Cardiac muscle cell (in vitro differentiated cells and primary cell): ENCODE measurements around the gene DLX6. TPM values are rescaled to one million over a fixed set of nuclear protein-coding genes. Genes with fewer than 3 reads are reported as not detected.

ENCODE experiments used
- DNase-seq, 2 donors: peaks; one replicate each; pipeline versions ENCODE4 v3.0.0 to v3.0.0-alpha.2; 2010 to 2017; ENCODE audit warnings: low read depth in 1 of 2, low spot score in 1 of 2
- H3K27ac ChIP-seq: fragments of 200-600 bp; sonication (generic); 2 replicates; pipeline ENCODE4 v1.5.1; 2016
- H3K27me3 ChIP-seq: fragments of 200-600 bp; sonication (generic); 2 replicates; pipeline ENCODE4 v1.6.0; 2016; ENCODE audit warnings: control low read depth
- H3K36me3 ChIP-seq: fragments of 200-600 bp; sonication (generic); 2 replicates; pipeline ENCODE4 v1.5.1; 2016; ENCODE audit warnings: control low read depth
- H3K4me1 ChIP-seq: fragments of 200-600 bp; sonication (generic); 2 replicates; pipeline ENCODE4 v1.8.1; 2017; ENCODE audit warnings: low read depth, mild to moderate bottlenecking, mixed run types
- H3K4me3 ChIP-seq: fragments of 200-600 bp; sonication (generic); 2 replicates; pipeline ENCODE4 v1.5.1; 2016; ENCODE audit warnings: mild to moderate bottlenecking
- H3K9me3 ChIP-seq: fragments of 200-600 bp; sonication (generic); 2 replicates; pipeline ENCODE4 v1.5.1; 2017; ENCODE audit warnings: low read depth, mild to moderate bottlenecking, control low read depth
- CTCF ChIP-seq: IDR thresholded peaks from 2 replicates; pipeline ENCODE4 v1.5.1; 2012; ENCODE audit warnings: low read depth, mild to moderate bottlenecking, low read length
- polyA plus RNA-seq: library from polyadenylated mRNA; unstranded; fragments of >200 nt; fragmentation: Nextera tagmentation; extraction: Ambion mirVana; gene quantifications from 2 replicates; pipeline ENCODE4 v1.2.1, GENCODE V29; 2016
- total RNA-seq: library from RNA; depleted of rRNA; stranded (reverse); fragments of >200 nt; gene quantifications from 2 replicates; pipeline ENCODE4 v1.2.3, GENCODE V29; 2016

Gene DLX6
- total and polyA plus RNA-seq, 2 experiments from 2014 or later: not detected

- no peak overlapping the region for H3K4me3 ChIP-seq
- no peak for TF ChIP-seq CTCF
- no peaks in the 10 kb centered on the region for H3K9me3 ChIP-seq
- no peak overlapping the region for H3K27ac ChIP-seq
- no peaks in the 10 kb centered on the region for H3K36me3 ChIP-seq
- H3K27me3 ChIP-seq: peaks cover 100% of the 10 kb centered on the region
- no peaks in the 10 kb centered on the region for H3K4me1 ChIP-seq
- DNase-seq: no peak
Observed at GRCh38 chr7:97013845-97014134, 8.4 kb downstream of the DLX6 start.

- Histone ChIP-seq H3K4me1 (no peaks in the 10 kb centered on the region), H3K36me3 (no peaks in the 10 kb centered on the region), H3K27me3 (peaks cover 100% of the 10 kb centered on the region), H3K9me3 (no peaks in the 10 kb centered on the region), H3K27ac (no peak overlapping the region), H3K4me3 (no peak overlapping the region)
- no peak for DNase-seq
- TF ChIP-seq CTCF: no peak
Observed at GRCh38 chr7:97014145-97014750, 8.9 kb downstream of the DLX6 start.

- Histone ChIP-seq H3K9me3 (no peaks in the 10 kb centered on the region), H3K36me3 (no peaks in the 10 kb centered on the region), H3K4me3 (no peak overlapping the region), H3K27ac (no peak overlapping the region), H3K27me3 (peaks cover 100% of the 10 kb centered on the region), H3K4me1 (no peaks in the 10 kb centered on the region)
- no peak for DNase-seq
- no peak for TF ChIP-seq CTCF
Observed at GRCh38 chr7:97015279-97015678, 9.9 kb downstream of the DLX6 start.

- no peaks in the 10 kb centered on the region for H3K4me1 ChIP-seq
- TF ChIP-seq CTCF: no peak
- H3K27ac ChIP-seq: no peak overlapping the region
- no peaks in the 10 kb centered on the region for H3K9me3 ChIP-seq
- H3K4me3 ChIP-seq: no peak overlapping the region
- DNase-seq: no peak
- H3K27me3 ChIP-seq: peaks cover 100% of the 10 kb centered on the region
- H3K36me3 ChIP-seq: no peaks in the 10 kb centered on the region
Observed at GRCh38 chr7:97015756-97016380, 10.5 kb downstream of the DLX6 start.

GRCh38 chr7:97016381-97017191 is 11.2 kb downstream of the DLX6 start:
- Histone ChIP-seq H3K4me1 (peaks cover 5% of the 10 kb centered on the region), H3K36me3 (no peaks in the 10 kb centered on the region), H3K27me3 (peaks cover 100% of the 10 kb centered on the region), H3K4me3 (no peak overlapping the region), H3K9me3 (no peaks in the 10 kb centered on the region), H3K27ac (no peak overlapping the region)
- TF ChIP-seq CTCF: no peak
- no peak for DNase-seq
